Bronchial epithelial cell (primary cell): ENCODE measurements around the gene LSAMP. TPM values are rescaled to one million over a fixed set of nuclear protein-coding genes. Genes with fewer than 3 reads are reported as not detected.

ENCODE experiments used
- DNase-seq: peaks from one replicate; pipeline ENCODE4 v3.0.0-alpha.2; 2010; ENCODE audit warnings: low read depth
- FAIRE-seq: peaks from 2 replicates; lab custom pipeline; 2011; peaks lifted over from hg19 to GRCh38; lab: Jason Lieb, UNC
- H3K27me3 ChIP-seq: 2 replicates; pipeline ENCODE4 v1.5.1; 2011; ENCODE audit warnings: low read length; ENCODE audit not compliant: control insufficient read depth, insufficient read depth
- H3K36me3 ChIP-seq: 2 replicates; pipeline ENCODE4 v1.5.1; 2011; ENCODE audit warnings: low read length; ENCODE audit not compliant: control insufficient read depth, insufficient read depth
- H3K4me3 ChIP-seq: 2 replicates; pipeline ENCODE4 v1.5.1; 2011; ENCODE audit warnings: mild to moderate bottlenecking, low read depth, low read length, control low read depth
- CTCF ChIP-seq: IDR thresholded peaks from 2 replicates; pipeline ENCODE4 v1.5.1; 2011; ENCODE audit warnings: mild to moderate bottlenecking, moderate library complexity, low read length, control low read depth, inconsistent platforms; ENCODE audit not compliant: insufficient read depth, severe bottlenecking
- total RNA-seq: library from RNA; depleted of rRNA; stranded (reverse); fragments of >200 nt; gene quantifications from 2 replicates; pipeline ENCODE4 v1.2.1, GENCODE V29; 2014

LSAMP gene
- total RNA-seq, 1 donor from 2014 or later, result 0.26 TPM

DNA sequence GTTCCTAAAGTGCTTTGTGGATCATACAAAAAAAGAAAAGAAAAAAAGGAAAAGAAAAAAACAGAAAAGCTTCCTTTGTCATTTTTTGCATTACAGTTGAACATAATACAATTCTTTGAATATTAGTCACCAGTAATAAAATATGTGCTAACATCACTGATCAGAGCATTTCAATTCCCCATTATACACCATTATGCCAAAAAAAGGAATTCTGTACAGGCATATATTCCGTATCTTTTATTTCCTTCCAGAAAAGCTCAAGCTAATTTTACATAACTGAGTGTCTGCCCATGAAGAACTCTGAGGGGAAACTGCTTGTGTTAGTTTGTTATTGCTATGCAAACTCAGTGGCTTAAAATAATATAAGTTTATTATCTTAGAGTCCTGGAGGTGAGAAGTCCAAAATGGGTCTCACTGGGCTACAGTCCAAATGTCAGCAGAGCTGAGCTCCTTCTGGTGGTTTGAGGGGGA lies 444.1 kb downstream of the LSAMP start:
- Histone ChIP-seq H3K27me3 (no peaks in the 10 kb centered on the region), H3K4me3 (no peak overlapping the region), H3K36me3 (no peaks in the 10 kb centered on the region)
- no peak for TF ChIP-seq CTCF
- FAIRE-seq (no peak), DNase-seq (peak; percentile 40)

- FAIRE-seq (no peak), DNase-seq (peak; percentile 97)
- H3K36me3 ChIP-seq, result no peaks in the 10 kb centered on the region
- H3K4me3 ChIP-seq, result no peak overlapping the region
- TF ChIP-seq CTCF, result no peak
- H3K27me3 ChIP-seq, result no peaks in the 10 kb centered on the region
Observed at GRCh38 chr3:116000311-116000710, 445.0 kb downstream of the LSAMP start.

GRCh38 chr3:115999613-116000012 lies 445.7 kb downstream of the LSAMP start:
- no peak for TF ChIP-seq CTCF
- FAIRE-seq, result no peak
- no peaks in the 10 kb centered on the region for H3K27me3 ChIP-seq

GRCh38 chr3:115999001-115999585 lies 446.2 kb downstream of the LSAMP start:
- no peaks in the 10 kb centered on the region for H3K27me3 ChIP-seq
- H3K4me3 ChIP-seq, result no peak overlapping the region
- no peak for TF ChIP-seq CTCF
- FAIRE-seq (no peak), DNase-seq (no peak)
- H3K36me3 ChIP-seq, result no peaks in the 10 kb centered on the region

More at GRCh38 chr3:115999613-116000012, 445.7 kb downstream of the LSAMP start:
- H3K36me3 ChIP-seq, result no peaks in the 10 kb centered on the region
- no peak overlapping the region for H3K4me3 ChIP-seq
- no peak for DNase-seq

- DNase-seq, result no peak
- TF ChIP-seq CTCF, result no peak
- FAIRE-seq, result no peak
- no peak overlapping the region for H3K4me3 ChIP-seq
- H3K36me3 ChIP-seq, result no peaks in the 10 kb centered on the region
- H3K27me3 ChIP-seq, result no peaks in the 10 kb centered on the region
Observed at GRCh38 chr3:115996420-115997108, 448.7 kb downstream of the LSAMP start.
